ENCODE measurements around the gene ACTR3C.

ACTR3C gene

DNA sequence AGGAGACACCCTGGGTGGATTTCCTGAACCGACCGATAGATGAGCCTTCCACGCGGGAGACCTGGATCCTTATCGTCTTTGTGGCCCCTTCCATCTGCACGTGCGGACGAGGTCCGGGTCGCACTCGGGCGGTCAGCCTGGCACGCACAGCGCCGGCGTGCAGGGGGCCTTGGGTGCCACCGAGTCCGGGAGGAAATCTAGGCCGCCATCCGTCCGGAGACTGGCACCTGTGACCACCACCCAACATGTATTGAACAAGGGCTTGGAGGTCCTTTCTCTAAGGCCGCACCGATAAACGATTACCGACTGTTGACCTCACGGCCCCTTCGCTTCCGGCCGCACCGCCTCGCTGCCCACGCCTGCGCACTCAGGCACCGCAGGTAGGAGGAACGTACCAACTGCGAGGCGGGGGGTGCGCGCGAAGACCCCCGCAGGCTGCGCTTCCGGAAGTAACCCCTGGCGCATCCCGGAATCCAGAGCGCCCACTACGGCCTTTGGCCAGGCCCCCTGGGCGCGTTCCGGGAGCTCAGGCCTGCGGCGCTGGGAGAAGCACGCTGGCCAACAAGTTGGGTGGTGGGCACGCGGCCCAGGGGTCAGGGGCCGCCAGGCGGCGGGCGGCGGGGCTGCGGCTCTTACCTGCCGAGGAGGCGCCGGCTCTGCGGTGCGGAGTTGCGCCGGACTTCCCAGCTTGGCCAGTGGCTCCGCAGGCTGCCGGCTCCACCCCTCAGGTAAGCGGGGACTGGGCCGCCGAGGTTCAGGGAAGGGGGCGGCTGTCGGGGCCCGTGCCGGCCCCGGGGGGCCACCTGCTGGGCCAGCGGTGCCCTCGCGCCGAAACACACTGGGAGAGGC, at the start of gene ACTR3C, which contains the start of gene LRRC61:
Gene ACTR3C (minus strand): TSS at position 713 of the 849 bp plus-strand sequence. CDS start 28,249 bp downstream, outside the sequence.
Gene LRRC61 (plus strand): TSS at position 523 of the 849 bp plus-strand sequence. CDS start 13,507 bp downstream, outside the sequence.
- DNase-seq: peak; percentile 85

DNA sequence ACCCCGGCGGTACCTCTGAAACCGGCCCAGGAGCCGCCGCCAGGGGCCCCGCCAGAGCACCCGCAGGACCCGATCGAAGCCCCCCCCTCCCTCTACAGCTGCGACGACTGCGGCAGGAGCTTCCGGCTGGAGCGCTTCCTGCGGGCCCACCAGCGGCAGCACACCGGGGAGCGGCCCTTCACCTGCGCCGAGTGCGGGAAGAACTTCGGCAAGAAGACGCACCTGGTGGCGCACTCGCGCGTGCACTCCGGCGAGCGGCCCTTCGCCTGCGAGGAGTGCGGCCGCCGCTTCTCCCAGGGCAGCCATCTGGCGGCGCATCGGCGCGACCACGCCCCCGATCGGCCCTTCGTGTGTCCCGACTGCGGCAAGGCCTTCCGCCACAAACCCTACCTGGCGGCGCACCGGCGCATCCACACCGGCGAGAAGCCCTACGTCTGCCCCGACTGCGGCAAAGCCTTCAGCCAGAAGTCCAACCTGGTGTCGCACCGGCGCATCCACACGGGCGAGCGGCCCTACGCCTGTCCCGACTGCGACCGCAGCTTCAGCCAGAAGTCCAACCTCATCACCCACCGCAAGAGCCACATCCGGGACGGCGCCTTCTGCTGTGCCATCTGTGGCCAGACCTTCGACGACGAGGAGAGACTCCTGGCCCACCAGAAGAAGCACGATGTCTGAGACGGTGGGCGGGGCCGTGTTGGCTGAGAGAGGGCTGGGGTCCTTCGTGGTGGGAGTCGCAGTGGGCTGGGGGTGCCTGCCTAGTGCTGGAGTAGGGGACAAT, 49.1 kb upstream of the ACTR3C start:
- no peak for DNase-seq

DNA sequence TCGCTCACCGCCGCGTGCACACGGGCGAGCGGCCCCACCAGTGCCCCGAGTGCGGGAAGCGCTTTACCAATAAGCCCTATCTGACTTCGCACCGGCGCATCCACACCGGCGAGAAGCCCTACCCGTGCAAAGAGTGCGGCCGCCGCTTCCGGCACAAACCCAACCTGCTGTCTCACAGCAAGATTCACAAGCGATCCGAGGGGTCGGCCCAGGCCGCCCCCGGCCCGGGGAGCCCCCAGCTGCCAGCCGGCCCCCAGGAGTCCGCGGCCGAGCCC, 48.6 kb upstream of the ACTR3C start:
- no peak for DNase-seq

DNA sequence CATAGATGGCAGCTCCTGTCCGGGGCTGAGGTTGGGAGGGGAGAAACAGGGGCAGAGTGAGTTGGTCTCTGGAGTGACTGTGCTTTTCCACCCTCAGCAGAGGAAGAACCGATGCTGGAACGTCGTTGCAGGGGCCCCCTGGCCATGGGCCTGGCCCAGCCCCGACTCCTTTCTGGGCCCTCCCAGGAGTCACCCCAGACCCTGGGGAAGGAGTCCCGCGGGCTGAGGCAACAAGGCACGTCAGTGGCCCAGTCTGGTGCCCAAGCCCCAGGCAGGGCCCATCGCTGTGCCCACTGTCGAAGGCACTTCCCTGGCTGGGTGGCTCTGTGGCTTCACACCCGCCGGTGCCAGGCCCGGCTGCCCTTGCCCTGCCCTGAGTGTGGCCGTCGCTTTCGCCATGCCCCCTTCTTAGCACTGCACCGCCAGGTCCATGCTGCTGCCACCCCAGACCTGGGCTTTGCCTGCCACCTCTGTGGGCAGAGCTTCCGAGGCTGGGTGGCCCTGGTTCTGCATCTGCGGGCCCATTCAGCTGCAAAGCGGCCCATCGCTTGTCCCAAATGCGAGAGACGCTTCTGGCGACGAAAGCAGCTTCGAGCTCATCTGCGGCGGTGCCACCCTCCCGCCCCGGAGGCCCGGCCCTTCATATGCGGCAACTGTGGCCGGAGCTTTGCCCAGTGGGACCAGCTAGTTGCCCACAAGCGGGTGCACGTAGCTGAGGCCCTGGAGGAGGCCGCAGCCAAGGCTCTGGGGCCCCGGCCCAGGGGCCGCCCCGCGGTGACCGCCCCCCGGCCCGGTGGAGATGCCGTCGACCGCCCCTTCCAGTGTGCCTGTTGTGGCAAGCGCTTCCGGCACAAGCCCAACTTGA, 48.0 kb upstream of the ACTR3C start:
- DNase-seq: no peak

DNA sequence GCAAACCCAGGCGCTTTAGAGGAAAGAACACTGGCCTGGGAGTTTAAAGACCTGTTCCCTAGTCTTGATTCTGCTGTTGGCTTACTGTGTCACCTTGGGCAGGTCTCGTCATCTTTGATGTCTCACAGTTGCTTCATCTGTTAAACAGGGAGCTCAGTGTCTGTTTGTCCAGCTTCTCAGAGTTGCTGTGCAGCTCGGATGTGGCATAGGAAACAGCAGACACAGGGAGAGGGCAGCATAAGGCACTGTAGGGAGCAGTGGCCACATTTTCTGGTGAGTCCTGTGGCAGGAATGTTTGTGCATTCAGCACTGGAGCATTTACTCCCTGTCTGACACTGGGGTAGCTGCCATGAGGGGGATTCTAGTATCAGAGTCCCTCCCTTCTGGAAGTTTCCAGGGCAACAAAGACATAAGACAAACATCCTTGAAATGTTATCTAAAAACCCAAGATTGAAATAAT, 47.3 kb upstream of the ACTR3C start:
- DNase-seq: no peak

DNA sequence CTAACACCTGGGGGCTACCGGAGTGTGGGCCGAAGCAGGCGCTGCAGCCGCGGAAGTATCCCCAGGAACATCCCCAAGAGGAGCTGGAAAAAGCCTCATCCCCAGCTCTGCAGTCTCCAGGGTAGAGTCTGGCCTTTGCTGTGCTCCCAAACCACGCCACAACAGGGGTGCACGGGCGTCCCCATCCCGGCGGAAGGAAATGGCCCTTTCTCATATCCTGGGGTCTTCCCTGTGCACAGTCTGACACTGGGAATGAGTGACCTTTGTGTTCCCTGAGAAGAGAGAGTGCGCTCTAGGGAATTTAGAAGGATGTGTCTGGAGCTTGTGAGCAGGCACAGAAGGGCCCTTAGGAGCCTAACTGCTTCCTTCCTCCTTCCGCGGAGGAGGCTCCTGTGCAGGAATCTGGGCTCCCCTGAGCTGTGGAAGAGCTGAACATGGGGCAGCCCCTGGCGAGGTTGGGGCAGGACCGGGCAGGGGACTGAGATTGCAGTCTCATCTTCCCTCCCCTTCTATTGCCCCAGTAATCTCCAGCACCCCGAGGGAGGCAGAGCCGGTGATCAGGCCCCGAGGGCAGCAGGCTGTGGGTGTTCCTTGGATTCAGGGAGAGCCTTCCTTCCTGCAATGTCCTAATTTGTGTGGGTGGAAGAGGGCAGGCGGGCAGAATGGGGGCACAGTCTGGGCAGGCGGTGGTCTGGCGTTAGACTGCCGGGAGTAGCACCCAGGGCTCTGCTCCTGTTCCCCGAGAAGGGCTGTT, 46.6 kb upstream of the ACTR3C start:
- no peak for DNase-seq

DNA sequence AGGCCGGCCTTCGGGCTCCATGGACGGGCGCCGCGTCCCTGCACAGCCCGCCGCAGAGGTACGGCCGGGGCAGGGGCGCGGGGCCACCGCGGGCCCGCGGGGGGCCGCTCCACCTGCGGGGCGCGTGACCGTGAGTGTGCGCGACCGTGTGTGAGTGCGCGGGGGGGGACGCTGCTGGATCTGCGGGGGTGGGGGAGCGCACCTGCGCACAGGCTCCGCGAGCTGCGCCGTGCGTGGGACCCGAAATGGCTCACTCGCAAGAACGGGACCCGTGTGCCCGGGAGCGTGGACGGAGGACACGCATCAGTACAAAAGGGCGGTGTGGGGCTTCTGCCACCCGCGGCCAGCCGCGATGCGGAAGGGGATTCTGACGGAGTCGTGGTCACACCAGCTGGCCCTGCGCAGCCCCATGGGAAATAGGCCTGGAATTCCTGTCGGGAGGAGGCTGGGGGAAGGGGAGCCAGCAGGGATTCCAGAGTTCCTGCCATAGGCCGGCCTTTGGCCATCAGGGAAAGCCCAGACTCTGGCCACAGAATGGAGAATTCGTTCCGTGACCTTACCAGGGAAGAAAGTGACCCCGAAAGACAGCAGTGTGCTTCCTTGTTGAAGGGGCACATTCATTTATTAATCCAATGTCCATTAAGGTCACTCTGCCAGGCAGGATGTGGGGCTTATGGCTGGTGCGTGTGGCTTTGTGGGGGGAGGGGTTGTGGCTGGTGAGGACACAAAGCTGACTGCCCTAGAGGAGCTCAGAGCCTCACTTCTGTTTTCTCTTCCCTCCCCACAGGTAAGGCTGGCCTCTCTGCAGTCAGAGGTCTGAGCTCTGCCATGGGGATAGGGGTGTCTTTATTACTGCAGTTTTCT, 45.8 kb upstream of the ACTR3C start:
- peak; percentile 62 for DNase-seq

DNA sequence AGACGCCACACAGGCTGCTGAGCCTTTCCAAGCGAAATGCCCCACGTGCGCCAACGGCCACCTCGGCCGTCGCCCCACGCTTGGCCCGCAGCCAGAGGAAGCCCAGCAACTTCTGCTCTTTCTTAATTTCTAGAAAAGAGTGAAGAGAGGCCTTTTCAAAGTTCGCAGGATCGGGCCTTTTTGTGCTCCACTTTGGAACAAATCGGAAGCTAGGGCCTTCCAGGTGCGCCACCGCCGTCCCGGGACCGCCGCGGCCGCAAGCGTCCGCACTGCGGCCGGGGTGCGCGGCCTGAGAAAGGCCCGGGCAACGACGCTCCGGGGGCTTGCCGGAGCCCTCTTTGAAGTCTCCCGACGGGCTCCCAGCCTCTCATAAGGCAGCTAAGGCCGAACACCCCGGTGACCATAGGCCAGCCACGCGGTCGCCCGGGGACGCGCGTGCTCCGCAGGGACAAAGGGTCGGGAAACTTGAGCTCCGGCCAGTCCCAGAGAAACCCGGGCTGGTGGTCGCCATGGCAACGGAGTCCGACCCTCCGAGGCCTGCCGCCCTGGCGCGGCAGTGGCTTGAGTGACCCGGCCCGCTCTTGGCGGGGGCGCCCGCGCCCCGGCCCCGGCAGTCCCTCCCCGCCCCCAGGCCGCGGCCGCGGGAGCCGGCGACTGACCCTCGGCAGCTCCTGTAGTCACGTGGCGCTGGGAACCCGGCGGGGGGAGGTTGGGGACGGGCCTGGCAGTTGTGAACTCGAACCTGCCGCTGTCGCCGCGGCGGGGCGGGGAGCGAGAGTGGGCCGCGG, 44.9 kb upstream of the ACTR3C start, which contains the start of gene REPIN1:
Gene REPIN1 (plus strand): TSS at position 727 of the 788 bp plus-strand sequence. CDS start 890 bp downstream, outside the sequence.
- DNase-seq: peak; percentile 97

DNA sequence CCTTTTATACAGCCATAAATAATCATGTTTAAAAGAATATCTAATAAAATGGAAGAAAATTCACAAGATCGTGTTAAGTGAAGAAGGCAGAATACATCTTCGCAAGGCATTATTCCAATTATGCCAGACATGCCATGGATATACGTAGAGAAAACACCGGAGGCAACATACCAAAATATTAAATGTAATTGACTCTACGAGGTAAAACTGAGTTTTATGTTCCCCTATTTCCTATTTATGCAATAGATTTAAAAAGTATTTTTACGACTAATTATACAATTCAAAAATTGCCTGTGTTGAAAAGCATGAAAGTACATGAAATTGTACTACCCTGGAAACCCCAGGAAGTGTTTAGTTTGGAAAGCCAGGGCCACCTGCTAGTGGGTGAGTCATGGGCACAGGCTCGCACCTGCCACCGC, 44.3 kb upstream of the ACTR3C start:
- no peak for DNase-seq

DNA sequence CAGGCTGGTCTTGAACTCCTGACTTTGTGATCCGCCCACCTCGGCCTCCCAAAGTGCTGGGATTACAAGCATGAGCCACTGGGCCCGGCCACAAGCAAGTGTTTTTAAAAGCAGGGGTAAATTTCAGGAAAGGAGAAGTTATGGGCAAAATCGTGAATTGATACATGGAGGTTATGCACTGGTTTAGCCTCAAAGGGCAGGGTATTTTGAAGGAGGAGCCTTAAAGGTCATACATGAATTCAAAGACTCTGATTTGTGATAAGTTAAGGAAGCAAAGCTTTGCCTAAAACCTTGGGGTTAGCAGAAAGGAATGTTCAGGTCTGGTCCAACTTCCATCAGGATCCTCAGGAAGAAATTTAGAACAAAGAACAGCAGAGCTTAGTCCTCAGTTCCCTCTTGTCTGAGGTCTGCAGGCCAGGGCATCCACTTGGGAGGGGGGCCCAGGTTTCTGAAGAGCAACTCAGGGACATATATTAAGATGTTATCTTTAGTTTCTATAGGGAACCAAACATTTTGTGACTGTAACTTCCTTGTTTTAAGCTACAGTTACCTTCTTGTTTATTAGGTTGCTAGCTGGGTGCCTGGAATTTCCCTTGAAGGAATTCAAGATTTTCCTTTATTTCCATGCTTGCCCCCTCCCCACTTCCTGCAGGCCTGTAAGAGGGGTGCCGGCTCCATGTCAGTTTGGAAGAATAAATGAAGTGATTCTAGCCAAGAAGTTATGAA, 42.5 kb upstream of the ACTR3C start:
- no peak for DNase-seq

DNA sequence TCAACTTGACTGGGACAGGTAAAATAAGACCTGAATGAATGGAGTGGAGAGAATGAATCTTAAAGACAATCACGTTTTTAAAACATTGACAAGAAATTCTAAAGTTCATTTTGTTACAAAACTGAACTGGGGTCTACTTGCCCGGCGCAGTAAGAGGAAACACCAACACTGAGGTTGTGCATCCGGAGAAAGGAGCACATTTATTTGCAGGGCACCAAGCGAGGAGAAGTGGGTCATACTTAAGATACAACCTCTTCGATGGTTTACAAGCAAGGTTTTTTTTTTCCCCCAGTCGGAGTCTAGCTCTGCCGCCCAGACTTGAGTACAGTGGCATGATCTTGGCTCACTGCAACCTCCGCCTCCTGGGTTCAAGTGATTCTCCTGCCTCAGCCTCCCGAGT, 41.8 kb upstream of the ACTR3C start:
- no peak for DNase-seq

DNA sequence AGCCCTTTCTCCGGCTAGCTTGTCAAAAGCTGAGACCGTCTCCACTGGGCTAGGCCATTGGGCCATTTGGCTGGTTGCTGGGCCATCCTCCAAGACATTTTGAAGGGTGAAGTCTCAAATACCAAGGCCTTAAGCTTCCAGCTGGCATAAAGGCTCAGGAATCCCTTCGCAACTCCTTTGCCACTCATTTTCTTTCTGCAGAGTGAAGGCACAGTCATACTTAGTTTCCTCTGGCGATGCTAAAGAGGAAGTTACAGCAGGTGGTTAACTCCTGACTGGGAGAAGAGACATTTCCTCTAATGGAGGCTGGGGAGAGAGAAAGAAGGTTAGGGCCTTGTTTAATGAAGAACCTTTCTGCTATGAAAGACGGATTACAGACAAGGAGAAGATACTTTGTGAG, 40.5 kb upstream of the ACTR3C start:
- no peak for DNase-seq

DNA sequence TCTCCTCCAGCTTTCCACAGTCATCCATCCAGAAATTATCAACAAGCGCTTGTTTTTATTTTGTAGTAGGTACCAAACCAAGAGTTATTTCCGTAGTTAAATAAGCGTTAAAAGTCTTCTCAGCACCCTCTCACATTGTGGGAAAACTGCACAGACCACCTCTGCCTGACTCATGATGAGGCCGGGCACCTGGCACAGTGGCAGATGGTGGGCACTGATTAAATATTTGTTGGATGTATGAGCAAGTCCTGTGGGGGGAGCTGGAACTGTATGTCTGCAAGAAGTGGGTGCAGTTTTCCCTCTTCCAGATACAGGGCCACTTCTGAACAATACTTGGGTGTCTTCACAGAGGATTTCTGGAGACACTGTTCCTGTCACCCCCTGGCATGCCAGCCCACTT, 40.0 kb upstream of the ACTR3C start:
- DNase-seq: no peak

DNA sequence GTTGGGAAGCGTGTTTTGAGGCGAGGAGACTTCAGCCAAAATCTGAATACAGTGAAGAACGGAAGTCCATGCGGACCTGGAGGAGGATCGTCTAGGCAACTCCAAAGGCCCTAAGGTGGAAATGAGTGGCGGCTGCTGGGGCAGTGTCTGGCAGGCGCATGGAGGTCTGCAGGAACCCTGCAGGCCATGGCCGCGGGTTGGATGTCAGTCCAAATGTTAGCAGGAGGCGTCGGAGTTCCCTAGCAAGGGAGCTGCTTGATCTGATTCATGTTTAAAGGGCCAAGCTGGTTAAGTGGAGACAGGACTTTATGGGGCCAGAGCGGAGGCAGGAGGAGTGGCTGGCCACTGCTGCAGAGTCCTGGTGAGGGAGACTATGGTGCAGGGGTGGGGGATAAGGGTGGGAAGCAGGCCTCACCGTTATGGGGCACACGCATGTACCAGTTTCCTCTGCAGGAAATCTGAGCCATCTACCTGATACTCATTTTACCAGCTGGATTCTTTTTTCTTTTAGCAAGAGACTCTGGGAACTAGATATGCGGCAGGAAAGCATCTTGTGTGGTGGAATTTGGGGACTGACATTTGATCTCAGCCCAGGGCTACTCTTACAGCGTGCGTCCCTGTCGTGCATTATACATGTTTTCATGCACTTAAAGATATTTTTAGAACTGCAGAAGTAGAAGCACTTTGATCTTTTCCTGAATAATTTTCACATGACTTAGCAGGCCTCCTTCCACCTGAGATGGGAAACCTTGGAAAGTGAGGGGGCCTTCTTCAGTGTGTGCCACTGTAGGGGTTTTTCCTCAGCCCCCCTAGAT, 38.7 kb upstream of the ACTR3C start:
- no peak for DNase-seq

DNA sequence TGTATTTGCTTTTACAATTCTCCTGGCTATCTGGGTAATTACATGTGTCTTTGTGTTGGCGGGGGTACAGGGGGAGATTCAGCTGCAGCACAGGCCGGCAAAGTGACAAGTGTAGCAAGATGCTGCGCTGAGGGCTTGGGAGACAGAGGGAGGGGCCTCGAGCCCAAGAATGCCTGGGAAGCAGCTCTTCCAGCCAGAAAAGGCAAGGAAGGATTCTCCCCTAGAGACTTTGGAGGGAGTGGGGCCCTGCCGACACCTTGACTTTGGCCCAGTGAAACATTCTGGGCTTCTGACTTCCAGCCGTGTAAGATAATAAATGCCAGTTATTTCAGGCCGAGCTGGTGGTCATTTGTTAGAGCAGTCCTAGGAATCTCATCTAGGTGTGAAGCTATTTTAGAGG, 38.1 kb upstream of the ACTR3C start:
- DNase-seq: no peak

DNA sequence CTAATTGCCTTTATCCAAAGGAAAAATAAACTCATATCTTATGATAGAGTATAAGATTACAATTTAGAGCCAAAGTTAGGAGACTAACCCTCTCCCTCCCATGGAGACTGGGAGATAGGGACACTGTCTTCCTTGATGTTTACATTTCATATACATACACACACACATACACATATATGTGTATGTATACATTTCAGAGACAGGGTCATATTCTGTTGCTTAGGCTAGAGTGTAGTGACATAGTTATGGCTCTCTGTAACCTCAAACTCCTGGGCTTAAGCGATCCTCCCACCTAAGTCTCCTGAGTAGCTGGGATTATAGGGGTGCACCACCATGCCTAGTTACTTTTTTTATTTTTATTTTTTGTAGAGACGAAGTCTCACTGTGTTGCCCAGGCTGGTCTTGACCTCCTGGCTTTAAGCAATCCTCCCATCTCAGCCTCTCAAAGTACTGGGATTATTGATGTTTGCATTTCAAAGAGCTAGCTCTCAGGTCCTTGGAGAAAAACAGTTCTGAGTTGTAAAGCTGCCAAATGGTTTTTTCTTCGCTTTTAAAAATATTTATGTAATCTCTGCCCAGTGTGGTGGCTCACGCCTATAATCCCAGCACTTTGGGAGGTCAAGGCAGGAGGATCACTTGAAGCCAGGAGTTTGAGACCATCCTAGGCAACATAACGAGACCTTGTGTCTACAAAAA, 37.2 kb upstream of the ACTR3C start:
- DNase-seq: no peak

DNA sequence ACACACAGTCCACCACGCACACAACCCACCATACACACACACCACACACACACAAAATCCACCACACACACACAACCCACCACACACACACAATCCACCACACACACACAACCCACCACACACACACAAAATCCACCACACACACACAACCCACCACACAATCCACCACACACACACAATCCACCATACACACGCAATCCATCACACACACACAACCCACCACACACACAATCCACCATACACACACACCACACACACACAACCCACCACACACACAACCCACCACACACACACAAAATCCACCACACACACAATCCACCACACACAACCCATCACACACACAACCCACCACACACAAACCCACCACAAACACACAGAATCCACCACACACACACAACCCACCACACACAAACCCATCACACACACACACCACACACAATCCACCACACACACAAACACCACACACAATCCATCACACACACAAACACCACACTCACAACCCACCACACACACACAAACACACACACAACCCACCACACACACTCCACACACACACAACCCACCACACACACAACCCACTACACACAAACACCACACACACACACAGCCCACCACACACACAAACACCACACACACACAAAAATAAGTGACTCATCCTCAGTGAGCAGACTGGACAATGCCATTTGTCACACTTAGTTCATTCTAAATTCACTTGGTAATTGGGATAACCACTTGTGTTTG, 36.4 kb upstream of the ACTR3C start:
- DNase-seq: no peak

All from COR-L47 (cell line).